ENCODE measurements around the gene B9D2.
"Not testable (repeated sequence)": the region's sequence is repeated elsewhere in the genome, so short reads cannot be mapped to it uniquely, and the experiment has no call there.

The B9D2 gene

GRCh38 chr19:41363753-41364523 is at the start of gene B9D2:
Gene B9D2, minus strand, starts transcription at chr19:41364149. Its CDS starts 630 bp downstream, at chr19:41363519.
- TF ChIP-seq CTCF (IDR thresholded peaks at IDR 0.05) = no peak
- Histone ChIP-seq H3K27ac (peak within 1 kb of the TSS; percentile 98 to 99), H3K4me3 (peak within 1 kb of the TSS; percentile 86)
- peak; percentile 98 for DNase-seq (ENCODE audit: low spot score)

- H3K4me3 ChIP-seq = no peak overlapping the region
- no peak overlapping the region for H3K27ac ChIP-seq
- DNase-seq (ENCODE audit: low spot score) = no peak
- TF ChIP-seq CTCF (IDR thresholded peaks at IDR 0.05) = no peak
Observed at GRCh38 chr19:41412953-41413352, 49.0 kb upstream of the B9D2 start.

DNA sequence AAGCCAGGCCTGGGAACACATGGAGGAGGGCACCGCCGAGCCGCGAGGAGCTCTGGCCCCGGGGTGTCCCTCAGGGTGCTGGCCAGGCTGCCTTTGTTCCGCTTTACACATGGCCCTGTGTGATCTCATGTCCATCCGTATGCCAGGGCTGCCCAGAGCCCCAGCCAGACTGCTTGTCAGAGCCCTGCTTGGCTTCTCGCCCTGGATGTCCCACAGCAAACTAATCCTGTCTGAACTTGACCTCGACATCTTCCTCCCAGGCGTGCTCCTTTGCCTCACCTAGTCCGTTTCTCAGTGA is 48.0 kb upstream of the B9D2 start:
- Histone ChIP-seq H3K4me3 (no peak overlapping the region), H3K27ac (no peak overlapping the region)
- TF ChIP-seq CTCF (IDR thresholded peaks at IDR 0.05) = no peak
- no peak for DNase-seq (ENCODE audit: low spot score)

GRCh38 chr19:41411100-41411967 is 47.4 kb upstream of the B9D2 start:
- H3K27ac ChIP-seq = no peak overlapping the region
- DNase-seq (ENCODE audit: low spot score) = no peak
- H3K4me3 ChIP-seq = no peak overlapping the region
- TF ChIP-seq CTCF (IDR thresholded peaks at IDR 0.05) = no peak

DNA sequence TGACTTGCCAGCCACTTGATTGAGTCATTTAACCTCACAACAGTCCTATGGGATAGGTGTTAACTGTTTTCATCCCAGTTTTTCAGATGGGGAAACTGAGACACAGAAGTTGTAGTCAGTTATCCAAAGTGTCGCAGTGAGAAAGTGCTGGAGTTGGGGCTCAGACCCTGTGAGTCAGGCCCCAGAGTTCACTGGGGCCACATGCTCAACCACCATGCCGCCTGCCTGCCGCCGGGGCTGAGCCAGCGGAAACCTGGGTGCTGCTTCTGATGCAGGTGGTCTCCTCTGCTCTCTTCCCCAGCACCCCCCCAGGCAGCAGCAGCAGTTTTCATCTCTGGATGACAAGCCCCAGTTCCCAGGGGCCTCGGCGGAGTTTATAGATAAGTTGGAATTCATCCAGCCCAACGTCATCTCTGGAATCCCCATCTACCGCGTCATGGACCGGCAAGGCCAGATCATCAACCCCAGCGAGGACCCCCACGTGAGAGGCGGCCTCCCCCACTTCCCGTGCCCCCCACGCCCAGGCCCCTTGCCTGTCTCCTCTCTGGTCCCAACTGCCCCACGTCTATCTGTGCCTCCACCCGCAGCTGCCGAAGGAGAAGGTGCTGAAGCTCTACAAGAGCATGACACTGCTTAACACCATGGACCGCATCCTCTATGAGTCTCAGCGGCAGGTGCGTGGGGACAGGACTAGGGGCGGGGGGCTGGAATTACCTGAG is 46.5 kb upstream of the B9D2 start:
- TF ChIP-seq CTCF (IDR thresholded peaks at IDR 0.05) = no peak
- DNase-seq (ENCODE audit: low spot score) = no peak
- H3K27ac ChIP-seq = peak overlapping the region in 1 of 2 donors; percentile 56
- H3K4me3 ChIP-seq = no peak overlapping the region

GRCh38 chr19:41409288-41409687 is 45.3 kb upstream of the B9D2 start:
- Histone ChIP-seq H3K27ac (peak overlapping the region in 1 of 2 donors; percentile 64), H3K4me3 (no peak overlapping the region)
- TF ChIP-seq CTCF (IDR thresholded peaks at IDR 0.05) = no peak
- no peak for DNase-seq (ENCODE audit: low spot score)

DNA sequence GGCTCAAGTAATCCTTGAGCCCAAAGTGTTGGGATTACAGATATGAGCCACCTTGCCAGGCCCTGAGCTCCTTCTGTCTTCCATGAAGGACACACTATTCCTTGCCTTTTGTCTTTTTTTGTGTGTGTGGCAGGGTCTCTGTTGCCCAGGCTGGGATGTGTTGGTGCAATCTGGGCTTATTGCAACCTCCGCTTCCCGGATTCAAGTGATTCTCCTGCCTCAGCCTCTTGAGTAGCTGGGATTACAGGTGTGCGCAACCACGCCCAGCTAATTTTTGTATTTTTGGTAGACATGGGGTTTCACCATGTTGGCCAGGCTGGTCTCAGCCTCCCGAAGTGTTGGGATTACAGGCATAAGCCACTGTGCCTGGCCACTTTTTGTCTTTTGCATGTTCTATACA is 44.9 kb upstream of the B9D2 start:
- not testable (repeated sequence) for DNase-seq (ENCODE audit: low spot score); H3K4me3 ChIP-seq
- peak overlapping the region in 1 of 2 donors; percentile 64 for H3K27ac ChIP-seq
